Measurements from ENCODE around the gene WDFY4. TPM values are rescaled to one million over a fixed set of nuclear protein-coding genes. Genes with fewer than 3 reads are reported as not detected.

The WDFY4 gene
- total and polyA plus RNA-seq, 2 of the 13 experiments (the other 11 are each of a cell fraction or from before 2014, with no cell fraction given), result not detected

GRCh38 chr10:48691812-48692528 is 7.3 kb downstream of the WDFY4 start:
- Histone ChIP-seq H3K27ac (ENCODE audit: extremely low read length, insufficient read depth, low read length) (no peak overlapping the region), H3K9ac (ENCODE audit: insufficient read depth, low read depth, low read length) (no peak overlapping the region), H3K4me2 (ENCODE audit: low read depth, low read length) (no peak overlapping the region), H2AFZ (ENCODE audit: low read length) (no peak overlapping the region), H3K27me3 (ENCODE audit: control insufficient read depth in 1 of 2, insufficient read depth in 2 of 2, low read length in 2 of 2) (no peaks in the 10 kb centered on the region; a peak in 1 of 5 replicates), H3K4me1 (ENCODE audit: insufficient read depth, low read length) (no peaks in the 10 kb centered on the region), H3K9me3 (ENCODE audit: low read length) (no peaks in the 10 kb centered on the region), H4K20me1 (ENCODE audit: insufficient read depth, low read length) (no peaks in the 10 kb centered on the region), H3K4me3 (replicated peaks in 1 of 3; ENCODE audit: insufficient read depth in 1 of 3, low read depth in 2 of 3, low read length in 3 of 3) (no peak overlapping the region), H3K36me3 (replicated peaks in 1 of 2; ENCODE audit: control insufficient read depth in 1 of 2, insufficient read depth in 2 of 2, low read length in 2 of 2) (no peaks in the 10 kb centered on the region), H3K79me2 (ENCODE audit: insufficient read depth, low read length) (no peaks in the 10 kb centered on the region)
- FAIRE-seq (no peak), DNase-seq (ENCODE audit: low spot score) (no peak), ATAC-seq (no peak)
- 2% methylated on average over 8 of the region's 8 CpGs for WGBS (ENCODE audit: low lambda C conversion rate)
- ChIA-PET POLR2A (no interaction called here), CTCF (ENCODE audit: low intra/inter-chr PET ratio, low total read pairs) (no interaction called here)
- in situ Hi-C loops (cut with HindIII; ENCODE audit: extremely low pct_ligation_motif_present, low pct_unique_long_range_greater_than_20kb), result no loop called here
- intact Hi-C loops (cut with micrococcal nuclease; ENCODE audit: unreplicated experiment), result no loop called here
- BruUV-seq (replicated peaks), result no TSS peak
- no peak for TF ChIP-seq ZNF782 (CRISPR knock-in tag; IDR thresholded peaks at IDR 0.05; ENCODE audit: borderline replicate concordance)
- no peak for TF ChIP-seq MED1 (CRISPR knock-in tag; IDR thresholded peaks at IDR 0.05)
- TF ChIP-seq ATF7-NPFF (CRISPR knock-in tag; IDR thresholded peaks at IDR 0.05; ENCODE audit: low read depth), result no peak
- no peak for TF ChIP-seq NR2C2 (CRISPR knock-in tag; IDR thresholded peaks at IDR 0.05; ENCODE audit: borderline replicate concordance)
- TF ChIP-seq, protein P1, sequence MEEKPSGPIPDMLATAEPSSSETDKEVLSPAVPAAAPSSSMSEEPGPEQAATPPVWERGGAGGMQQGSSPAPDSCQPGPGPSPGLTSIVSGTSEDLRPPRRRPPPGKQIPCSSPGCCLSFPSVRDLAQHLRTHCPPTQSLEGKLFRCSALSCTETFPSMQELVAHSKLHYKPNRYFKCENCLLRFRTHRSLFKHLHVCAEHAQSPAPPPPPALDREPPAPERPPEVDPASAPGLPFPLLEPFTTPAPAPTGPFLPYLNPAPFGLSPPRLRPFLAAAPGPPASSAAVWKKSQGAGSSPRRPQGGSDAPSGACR (CRISPR knock-in tag; IDR thresholded peaks at IDR 0.05), result no peak
- TF ChIP-seq DPF2 (CRISPR knock-in tag; IDR thresholded peaks at IDR 0.05; ENCODE audit: borderline replicate concordance, low read depth), result no peak
- TF ChIP-seq ZNF883 (CRISPR knock-in tag; IDR thresholded peaks at IDR 0.05; ENCODE audit: not compliant biosample characterization), result no peak

- in situ Hi-C loops (cut with HindIII; ENCODE audit: extremely low pct_ligation_motif_present, low pct_unique_long_range_greater_than_20kb), result no loop called here
- Histone ChIP-seq H3K79me2 (ENCODE audit: insufficient read depth, low read length) (no peaks in the 10 kb centered on the region), H3K27me3 (ENCODE audit: control insufficient read depth in 1 of 2, insufficient read depth in 2 of 2, low read length in 2 of 2) (peaks cover 0 to 3% of the 10 kb centered on the region in 2 experiments; a peak in 1 of 5 replicates), H3K9me3 (ENCODE audit: low read length) (no peaks in the 10 kb centered on the region), H3K4me2 (ENCODE audit: low read depth, low read length) (no peak overlapping the region), H4K20me1 (ENCODE audit: insufficient read depth, low read length) (no peaks in the 10 kb centered on the region), H3K4me1 (ENCODE audit: insufficient read depth, low read length) (no peaks in the 10 kb centered on the region), H3K9ac (ENCODE audit: insufficient read depth, low read depth, low read length) (no peak overlapping the region), H3K4me3 (replicated peaks in 1 of 3; ENCODE audit: insufficient read depth in 1 of 3, low read depth in 2 of 3, low read length in 3 of 3) (no peak overlapping the region), H2AFZ (ENCODE audit: low read length) (no peak overlapping the region), H3K27ac (ENCODE audit: extremely low read length, insufficient read depth, low read length) (no peak overlapping the region), H3K36me3 (replicated peaks in 1 of 2; ENCODE audit: control insufficient read depth in 1 of 2, insufficient read depth in 2 of 2, low read length in 2 of 2) (no peaks in the 10 kb centered on the region)
- 22% methylated on average over 4 of the region's 4 CpGs for WGBS (ENCODE audit: low lambda C conversion rate)
- intact Hi-C loops (cut with micrococcal nuclease; ENCODE audit: unreplicated experiment), result no loop called here
- DNase-seq (ENCODE audit: low spot score), result no peak
- TF ChIP-seq GTF2F1 (IDR thresholded peaks at IDR 0.05; ENCODE audit: low read length), result no peak
- TF ChIP-seq TOE1 (CRISPR knock-in tag; IDR thresholded peaks at IDR 0.05), result no peak
- no peak for TF ChIP-seq SPEN (CRISPR knock-in tag; IDR thresholded peaks at IDR 0.05; ENCODE audit: low read depth)
- no peak for TF ChIP-seq ZNF225 (CRISPR knock-in tag; IDR thresholded peaks at IDR 0.05)
- no peak for TF ChIP-seq ETV6 (CRISPR knock-in tag; conservative IDR thresholded peaks at IDR 0.05)
- ATAC-seq, result no peak
- no peak for FAIRE-seq
- ChIA-PET POLR2A (no interaction called here), CTCF (ENCODE audit: low intra/inter-chr PET ratio, low total read pairs) (no interaction called here)
- BruUV-seq (replicated peaks), result no TSS peak
Observed at GRCh38 chr10:48692748-48693147, 8.1 kb downstream of the WDFY4 start.

All from HepG2 (cell line).